Stomach (tissue), 4 donors: ENCODE data around the gene IRF2.

Experiments used
- EP300 ChIP-seq: sonication (generic); formaldehyde crosslinking; IDR thresholded peaks from one replicate; pipeline ENCODE4 v1.6.1; 2017; ENCODE audit warnings: antibody characterized with exemption
- POLR2A ChIP-seq, 4 donors: fragments of 450-650 bp; IDR thresholded peaks; one replicate each; pipeline ENCODE4 v1.6.1; 2016; ENCODE audit warnings: antibody characterized with exemption in 4 of 4, control low read depth in 2 of 4, mild to moderate bottlenecking in 1 of 4, moderate library complexity in 1 of 4
- TF ChIP-seq, protein P1 (sequence below), 7 experiments: fragments of 450-650 bp in 4 of 7; fragments of 200-600 bp in 3 of 7; sonication (generic) in 3 of 7; IDR thresholded peaks; one replicate each; pipeline ENCODE4 v1.5.1; 2016 to 2019; ENCODE audit warnings: antibody characterized with exemption in 7 of 7, control low read depth in 2 of 7, mild to moderate bottlenecking in 1 of 7

GRCh38 chr4:184510401-184510800 lies 36.1 kb upstream of the IRF2 start:
- TF ChIP-seq, protein P1, sequence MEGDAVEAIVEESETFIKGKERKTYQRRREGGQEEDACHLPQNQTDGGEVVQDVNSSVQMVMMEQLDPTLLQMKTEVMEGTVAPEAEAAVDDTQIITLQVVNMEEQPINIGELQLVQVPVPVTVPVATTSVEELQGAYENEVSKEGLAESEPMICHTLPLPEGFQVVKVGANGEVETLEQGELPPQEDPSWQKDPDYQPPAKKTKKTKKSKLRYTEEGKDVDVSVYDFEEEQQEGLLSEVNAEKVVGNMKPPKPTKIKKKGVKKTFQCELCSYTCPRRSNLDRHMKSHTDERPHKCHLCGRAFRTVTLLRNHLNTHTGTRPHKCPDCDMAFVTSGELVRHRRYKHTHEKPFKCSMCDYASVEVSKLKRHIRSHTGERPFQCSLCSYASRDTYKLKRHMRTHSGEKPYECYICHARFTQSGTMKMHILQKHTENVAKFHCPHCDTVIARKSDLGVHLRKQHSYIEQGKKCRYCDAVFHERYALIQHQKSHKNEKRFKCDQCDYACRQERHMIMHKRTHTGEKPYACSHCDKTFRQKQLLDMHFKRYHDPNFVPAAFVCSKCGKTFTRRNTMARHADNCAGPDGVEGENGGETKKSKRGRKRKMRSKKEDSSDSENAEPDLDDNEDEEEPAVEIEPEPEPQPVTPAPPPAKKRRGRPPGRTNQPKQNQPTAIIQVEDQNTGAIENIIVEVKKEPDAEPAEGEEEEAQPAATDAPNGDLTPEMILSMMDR (IDR thresholded peaks at IDR 0.05) = no peak
- no peak for TF ChIP-seq POLR2A (IDR thresholded peaks at IDR 0.05)
- TF ChIP-seq EP300 = no peak
